ENCODE results near the gene NR5A2.

The NR5A2 gene

DNA sequence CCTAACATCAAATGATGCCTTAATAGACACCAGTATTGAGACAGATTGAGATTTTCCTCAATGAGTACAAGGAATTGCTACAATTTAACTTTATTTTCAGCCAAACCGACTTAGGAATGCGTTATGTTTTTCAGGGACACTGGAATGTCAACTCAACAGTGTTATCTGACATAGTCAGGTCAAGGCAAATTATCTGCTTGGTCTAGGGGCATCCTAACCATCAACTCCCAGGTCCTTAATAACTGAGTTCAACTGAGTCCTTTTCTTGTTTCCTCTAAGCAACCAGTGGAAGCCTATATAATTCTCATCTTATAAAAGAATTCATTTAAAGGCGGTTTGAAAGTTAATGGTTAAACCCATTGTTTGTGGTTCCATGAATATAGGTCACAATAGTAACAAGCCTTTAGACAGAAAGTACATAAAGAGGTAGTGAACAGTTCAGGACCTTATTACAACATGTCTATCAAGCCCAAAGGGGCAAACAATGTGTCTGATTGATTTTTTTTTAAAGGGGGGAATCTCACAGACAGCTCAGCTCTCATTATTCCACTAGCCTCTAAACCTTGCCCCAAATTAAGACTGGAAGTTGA is 32.3 kb upstream of the NR5A2 start:
- no peak for TF ChIP-seq CTCF (IDR thresholded peaks at IDR 0.05; ENCODE audit: extremely low read depth, insufficient read depth, missing control alignments)
- no peak for DNase-seq (ENCODE audit: low spot score)
- in situ Hi-C loops (cut with MboI; ENCODE audit: low pct_unique_long_range_greater_than_20kb, low sequenced_read_pairs, unreplicated experiment): no loop called here

- TF ChIP-seq CTCF (IDR thresholded peaks at IDR 0.05; ENCODE audit: extremely low read depth, insufficient read depth, missing control alignments): no peak
- in situ Hi-C loops (cut with MboI; ENCODE audit: low pct_unique_long_range_greater_than_20kb, low sequenced_read_pairs, unreplicated experiment): no loop called here
- DNase-seq (ENCODE audit: low spot score): no peak
Measured at GRCh38 chr1:200005165-200005564, 22.3 kb upstream of the NR5A2 start.

DNA sequence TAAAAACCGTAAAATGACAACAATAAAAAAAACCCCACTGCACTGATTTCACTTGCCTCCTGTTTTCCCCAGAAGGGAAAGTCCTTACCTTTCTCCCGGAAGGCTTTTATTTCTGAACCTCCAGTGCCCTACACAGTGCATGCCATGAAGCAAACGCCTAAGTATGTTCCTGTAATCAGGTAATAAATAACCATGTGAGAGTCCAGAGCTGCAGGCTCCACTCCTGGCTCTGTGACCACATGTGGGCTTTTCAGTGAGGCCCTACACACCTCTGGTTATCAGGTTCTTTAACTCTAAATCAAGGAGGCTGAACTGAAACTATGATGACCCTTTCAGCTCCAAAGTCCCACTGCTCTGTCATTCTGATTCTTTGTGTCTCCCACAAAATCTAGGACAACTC is 20.8 kb upstream of the NR5A2 start:
- no peak for TF ChIP-seq CTCF (IDR thresholded peaks at IDR 0.05; ENCODE audit: extremely low read depth, insufficient read depth, missing control alignments)
- DNase-seq (ENCODE audit: low spot score): no peak
- in situ Hi-C loops (cut with MboI; ENCODE audit: low pct_unique_long_range_greater_than_20kb, low sequenced_read_pairs, unreplicated experiment): no loop called here

DNA sequence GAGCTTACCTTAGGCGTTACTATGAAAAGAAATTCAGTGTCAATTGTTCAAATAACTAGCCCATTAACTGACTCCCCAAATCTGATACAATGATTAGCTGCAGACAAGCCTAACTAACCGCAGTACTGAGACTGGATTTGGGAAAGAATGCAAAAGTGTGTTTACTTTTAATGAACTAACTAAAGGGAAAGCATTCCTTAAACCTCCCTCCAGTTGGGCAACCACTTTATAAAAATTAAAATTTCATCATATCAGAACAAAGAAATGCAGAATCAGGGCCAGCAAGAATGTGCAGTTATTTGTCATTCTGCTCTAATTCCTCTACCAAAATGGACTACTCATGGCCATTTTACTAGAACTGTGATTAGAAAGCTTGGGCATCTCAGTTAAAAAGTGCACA is 11.7 kb upstream of the NR5A2 start:
- DNase-seq (ENCODE audit: low spot score): no peak
- TF ChIP-seq CTCF (IDR thresholded peaks at IDR 0.05; ENCODE audit: extremely low read depth, insufficient read depth, missing control alignments): no peak
- in situ Hi-C loops (cut with MboI; ENCODE audit: low pct_unique_long_range_greater_than_20kb, low sequenced_read_pairs, unreplicated experiment): no loop called here

- in situ Hi-C loops (cut with MboI; ENCODE audit: low pct_unique_long_range_greater_than_20kb, low sequenced_read_pairs, unreplicated experiment): no loop called here
- DNase-seq (ENCODE audit: low spot score): no peak
- no peak for TF ChIP-seq CTCF (IDR thresholded peaks at IDR 0.05; ENCODE audit: extremely low read depth, insufficient read depth, missing control alignments)
Measured at GRCh38 chr1:200021577-200022238, 5.8 kb upstream of the NR5A2 start.

DNA sequence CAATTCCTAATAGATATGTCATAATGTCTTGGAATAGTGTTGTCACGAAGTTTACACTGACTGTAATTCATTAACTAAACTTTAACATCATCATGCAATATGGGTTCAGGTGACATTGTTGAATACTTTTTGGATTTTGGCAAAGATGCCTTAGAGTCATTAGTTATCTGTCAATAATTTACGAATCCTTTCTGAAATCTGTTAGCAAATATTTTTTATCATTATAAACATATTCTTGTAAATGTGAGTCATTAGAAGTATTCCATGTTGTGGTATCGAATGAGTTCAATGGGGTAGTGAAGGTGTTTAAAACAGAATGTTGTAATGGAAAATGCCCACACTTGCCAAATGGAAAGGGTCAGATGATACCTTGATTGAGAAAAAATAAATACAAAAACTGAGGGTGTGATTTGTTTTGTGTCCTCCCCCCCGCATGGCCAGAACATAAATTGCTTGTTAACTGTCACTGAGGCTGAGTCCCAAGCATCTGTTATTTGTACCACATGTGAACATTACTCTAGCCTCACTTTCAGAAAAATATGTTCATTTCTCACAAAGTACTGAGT is 5.2 kb upstream of the NR5A2 start:
- no peak for TF ChIP-seq CTCF (IDR thresholded peaks at IDR 0.05; ENCODE audit: extremely low read depth, insufficient read depth, missing control alignments)
- no peak for DNase-seq (ENCODE audit: low spot score)
- in situ Hi-C loops (cut with MboI; ENCODE audit: low pct_unique_long_range_greater_than_20kb, low sequenced_read_pairs, unreplicated experiment): no loop called here
